ENCODE results near the gene ABLIM2. TPM values are rescaled to one million over a fixed set of nuclear protein-coding genes. Genes with fewer than 3 reads are reported as not detected.

Gene ABLIM2
- total and polyA plus RNA-seq, 2 of the 13 experiments (the other 11 are each of a cell fraction or from before 2014, with no cell fraction given): 0.20 to 0.37 TPM

- no peak for FAIRE-seq
- TF ChIP-seq CEBPB (IDR thresholded peaks at IDR 0.05; ENCODE audit: borderline replicate concordance, low read depth, low read length) (peak; percentile 47; the same call in 1 of the 2 replicates), CEBPG (CRISPR knock-in tag; IDR thresholded peaks at IDR 0.05) (0 out of 2 replicates have a peak, but pooled peaks have one; percentile 22), HMGXB4 (CRISPR knock-in tag; IDR thresholded peaks at IDR 0.05; ENCODE audit: borderline replicate concordance in 1 of 2, low read depth in 1 of 2) (no peak), ZNF44 (CRISPR knock-in tag; IDR thresholded peaks at IDR 0.05) (no peak)
- TF ChIP-seq, protein P1, sequence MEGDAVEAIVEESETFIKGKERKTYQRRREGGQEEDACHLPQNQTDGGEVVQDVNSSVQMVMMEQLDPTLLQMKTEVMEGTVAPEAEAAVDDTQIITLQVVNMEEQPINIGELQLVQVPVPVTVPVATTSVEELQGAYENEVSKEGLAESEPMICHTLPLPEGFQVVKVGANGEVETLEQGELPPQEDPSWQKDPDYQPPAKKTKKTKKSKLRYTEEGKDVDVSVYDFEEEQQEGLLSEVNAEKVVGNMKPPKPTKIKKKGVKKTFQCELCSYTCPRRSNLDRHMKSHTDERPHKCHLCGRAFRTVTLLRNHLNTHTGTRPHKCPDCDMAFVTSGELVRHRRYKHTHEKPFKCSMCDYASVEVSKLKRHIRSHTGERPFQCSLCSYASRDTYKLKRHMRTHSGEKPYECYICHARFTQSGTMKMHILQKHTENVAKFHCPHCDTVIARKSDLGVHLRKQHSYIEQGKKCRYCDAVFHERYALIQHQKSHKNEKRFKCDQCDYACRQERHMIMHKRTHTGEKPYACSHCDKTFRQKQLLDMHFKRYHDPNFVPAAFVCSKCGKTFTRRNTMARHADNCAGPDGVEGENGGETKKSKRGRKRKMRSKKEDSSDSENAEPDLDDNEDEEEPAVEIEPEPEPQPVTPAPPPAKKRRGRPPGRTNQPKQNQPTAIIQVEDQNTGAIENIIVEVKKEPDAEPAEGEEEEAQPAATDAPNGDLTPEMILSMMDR (CRISPR knock-in tag; IDR thresholded peaks at IDR 0.05): peak; percentile 10; the same call in 1 of the 2 replicates
- no peaks in the 10 kb centered on the region; the same call in 1 of the 2 replicates for H3K4me1 ChIP-seq (ENCODE audit: insufficient read depth, low read length)
These were observed 242.8 kb downstream of the ABLIM2 start for GRCh38 chr4:7915875-7916242.

More at GRCh38 chr4:7915875-7916242, 242.8 kb downstream of the ABLIM2 start:
- H3K27me3 ChIP-seq (ENCODE audit: control insufficient read depth in 1 of 2, insufficient read depth in 2 of 2, low read length in 2 of 2): no peaks in the 10 kb centered on the region
- no peak overlapping the region for H3K27ac ChIP-seq (ENCODE audit: extremely low read length, insufficient read depth, low read length)
- no peak overlapping the region for H3K9ac ChIP-seq (ENCODE audit: insufficient read depth, low read depth, low read length)
- H3K4me2 ChIP-seq (ENCODE audit: low read depth, low read length): no peak overlapping the region
- ATAC-seq (no peak), DNase-seq (ENCODE audit: low spot score) (no peak)
- H3K79me2 ChIP-seq (ENCODE audit: insufficient read depth, low read length): peaks cover 2% of the 10 kb centered on the region
- ChIA-PET CTCF (ENCODE audit: low intra/inter-chr PET ratio, low total read pairs) (no interaction called here), POLR2A (no interaction called here)
- H2AFZ ChIP-seq (ENCODE audit: low read length): no peak overlapping the region
- no peaks in the 10 kb centered on the region for H3K9me3 ChIP-seq (ENCODE audit: low read length)
- 69% methylated on average over 6 of the region's 6 CpGs for WGBS (ENCODE audit: low lambda C conversion rate)
- no peaks in the 10 kb centered on the region for H4K20me1 ChIP-seq (ENCODE audit: insufficient read depth, low read length)
- BruUV-seq (replicated peaks): no TSS peak
- H3K4me3 ChIP-seq (replicated peaks in 1 of 3; ENCODE audit: insufficient read depth in 1 of 3, low read depth in 2 of 3, low read length in 3 of 3): no peak overlapping the region
- intact Hi-C loops (cut with micrococcal nuclease; ENCODE audit: unreplicated experiment) (no loop called here), in situ Hi-C loops (cut with HindIII; ENCODE audit: extremely low pct_ligation_motif_present, low pct_unique_long_range_greater_than_20kb) (no loop called here)
- no peaks in the 10 kb centered on the region for H3K36me3 ChIP-seq (replicated peaks in 1 of 2; ENCODE audit: control insufficient read depth in 1 of 2, insufficient read depth in 2 of 2, low read length in 2 of 2)

MicroRNAs encoded within 50 kb of the gene (microRNA counts, 767-probe panel; counts per million panel counts)
- microRNA hsa-miR-95: not detected

Small RNA genes within 50 kb of the gene (microRNA-seq; reads per million reads assigned to microRNA genes)
- 1.9 reads per million, percentile 8 among the genes with 10 or more reads in this experiment for gene MIR95

Small RNA genes within 50 kb of the gene (small RNA-seq; reads per million reads assigned to genes)
- gene MIR95 (ENCODE audit: insufficient read depth in 2 of 3, insufficient read length in 3 of 3, low read depth in 2 of 3, low replicate concordance in 1 of 3): 0.31 to 71.5 (median 31.6) reads per million in 3 experiments

Other genes starting within 250 kb of the ABLIM2 start
- gene AFAP1, start 219.0 kb downstream of the ABLIM2 start, total RNA-seq (2016; rRNA removed; fragmentation: Illumina TruSeq; extraction: Trizol): 2.5 and 3.1 TPM in 2 replicates
- 2.0 and 2.5 TPM in 2 replicates for gene AFAP1, start 219.0 kb downstream of the ABLIM2 start, polyA plus RNA-seq (2011; rRNA removed)
- 10.1 and 14.9 TPM in 2 replicates for gene SH3TC1, start 40.5 kb upstream of the ABLIM2 start, total RNA-seq (2016; rRNA removed; fragmentation: Illumina TruSeq; extraction: Trizol)
- 21.8 and 27.0 TPM in 2 replicates for gene SH3TC1, start 40.5 kb upstream of the ABLIM2 start, polyA plus RNA-seq (2011; rRNA removed)
- not detected in 2 replicates for gene HTRA3, start 110.9 kb upstream of the ABLIM2 start, total RNA-seq (2016; rRNA removed; fragmentation: Illumina TruSeq; extraction: Trizol)
- gene HTRA3, start 110.9 kb upstream of the ABLIM2 start, polyA plus RNA-seq (2011; rRNA removed): 0.16 and 0.17 TPM in 2 replicates

All from HepG2 (cell line).